ENCODE results near the gene KIRREL3.

The KIRREL3 gene

DNA sequence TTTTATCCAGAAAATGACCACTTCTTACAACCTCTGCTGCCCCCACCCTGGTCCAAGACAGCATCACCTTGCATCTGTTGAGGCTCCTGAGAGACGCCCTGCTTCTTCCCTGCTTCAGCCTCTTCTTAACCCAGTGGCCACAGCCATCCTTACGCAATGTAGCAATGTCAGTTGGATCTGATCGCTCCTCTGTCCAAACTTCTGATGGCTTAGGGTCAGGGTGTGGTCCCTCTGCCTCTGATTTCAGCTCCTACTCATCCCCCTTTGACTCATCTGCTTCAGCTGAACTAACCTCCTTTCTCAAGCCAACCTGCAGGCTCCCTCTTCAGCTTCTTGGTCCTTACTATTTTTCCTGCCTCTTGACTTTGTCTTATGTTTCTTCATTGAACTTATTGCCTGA lies 280.8 kb downstream of the KIRREL3 start:
- in situ Hi-C loops (cut with HindIII; ENCODE audit: low pct_ligation_motif_present, low pct_unique_long_range_greater_than_20kb, low sequenced_read_pairs) = no loop called here
- no peak for DNase-seq

DNA sequence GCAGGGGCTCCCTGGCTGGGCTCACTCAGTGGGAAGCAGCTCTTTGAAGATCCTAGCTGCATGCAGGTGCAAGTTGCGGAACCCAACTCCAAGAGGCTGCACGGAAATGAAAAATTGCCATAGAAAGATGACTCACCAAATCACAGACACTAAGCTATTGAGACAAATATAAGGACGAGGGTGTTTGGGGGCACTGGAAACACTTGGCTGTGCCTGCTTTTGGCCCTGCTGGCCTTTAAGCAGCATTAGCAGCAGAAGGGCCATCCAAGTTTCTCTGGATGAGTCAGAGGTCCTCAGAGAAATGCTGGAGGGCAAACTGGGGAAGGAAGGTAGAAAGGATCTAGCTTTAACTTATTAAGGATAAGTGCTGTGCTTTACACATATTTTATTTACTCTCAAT lies 282.3 kb downstream of the KIRREL3 start:
- DNase-seq = peak; percentile 25
- in situ Hi-C loops (cut with HindIII; ENCODE audit: low pct_ligation_motif_present, low pct_unique_long_range_greater_than_20kb, low sequenced_read_pairs) = no loop called here

DNA sequence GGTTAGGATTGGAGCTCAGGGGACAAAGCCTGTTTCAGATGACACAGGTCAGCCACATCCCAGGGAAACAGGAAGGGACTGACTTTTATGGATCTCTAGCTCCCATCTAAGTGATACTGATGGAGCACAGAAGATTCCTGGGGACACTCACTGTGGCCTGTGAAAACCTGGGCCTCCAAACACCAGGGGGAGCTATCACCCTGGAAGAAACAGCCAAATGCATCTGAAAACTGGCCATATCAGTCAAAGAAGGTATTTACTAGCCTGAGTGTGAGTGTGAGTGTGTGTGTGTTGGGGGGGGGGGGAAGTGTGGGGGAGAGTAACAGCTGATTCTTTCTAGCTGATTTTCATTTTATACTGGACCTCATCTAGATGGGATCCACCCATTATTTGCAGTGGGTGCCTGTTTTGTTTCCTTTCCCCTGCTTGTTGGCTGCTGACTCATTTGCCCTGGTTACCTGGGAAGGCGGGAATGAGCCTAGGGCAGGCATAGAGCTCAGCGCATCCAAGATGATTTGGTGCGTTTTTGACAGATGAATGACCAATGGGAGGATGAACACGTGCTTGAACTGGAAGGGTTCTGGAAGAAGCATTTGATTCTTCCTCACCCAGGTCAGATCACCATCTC lies 284.0 kb downstream of the KIRREL3 start:
- in situ Hi-C loops (cut with HindIII; ENCODE audit: low pct_ligation_motif_present, low pct_unique_long_range_greater_than_20kb, low sequenced_read_pairs) = no loop called here
- peak; percentile 48 for DNase-seq

DNA sequence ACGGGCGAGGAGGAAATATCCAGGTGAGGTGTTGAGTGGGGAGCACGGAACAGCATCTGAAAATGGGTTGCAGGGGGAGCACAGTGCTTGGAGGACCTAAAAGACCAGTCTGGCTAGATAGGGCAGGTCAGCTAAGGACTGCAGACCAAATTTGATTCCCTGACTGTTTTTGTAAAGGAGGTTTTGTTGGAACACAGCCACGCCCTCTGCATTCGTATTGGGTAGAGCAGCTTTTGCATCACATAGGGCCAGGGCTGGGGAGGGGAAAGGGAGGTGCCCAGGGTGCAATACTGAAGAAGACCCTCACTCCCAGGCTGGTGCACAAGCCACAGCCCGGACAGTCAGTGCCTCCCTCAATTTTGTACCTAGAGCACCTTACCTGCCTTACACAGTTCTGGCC lies 286.8 kb downstream of the KIRREL3 start:
- no peak for DNase-seq
- in situ Hi-C loops (cut with HindIII; ENCODE audit: low pct_ligation_motif_present, low pct_unique_long_range_greater_than_20kb, low sequenced_read_pairs) = no loop called here

DNA sequence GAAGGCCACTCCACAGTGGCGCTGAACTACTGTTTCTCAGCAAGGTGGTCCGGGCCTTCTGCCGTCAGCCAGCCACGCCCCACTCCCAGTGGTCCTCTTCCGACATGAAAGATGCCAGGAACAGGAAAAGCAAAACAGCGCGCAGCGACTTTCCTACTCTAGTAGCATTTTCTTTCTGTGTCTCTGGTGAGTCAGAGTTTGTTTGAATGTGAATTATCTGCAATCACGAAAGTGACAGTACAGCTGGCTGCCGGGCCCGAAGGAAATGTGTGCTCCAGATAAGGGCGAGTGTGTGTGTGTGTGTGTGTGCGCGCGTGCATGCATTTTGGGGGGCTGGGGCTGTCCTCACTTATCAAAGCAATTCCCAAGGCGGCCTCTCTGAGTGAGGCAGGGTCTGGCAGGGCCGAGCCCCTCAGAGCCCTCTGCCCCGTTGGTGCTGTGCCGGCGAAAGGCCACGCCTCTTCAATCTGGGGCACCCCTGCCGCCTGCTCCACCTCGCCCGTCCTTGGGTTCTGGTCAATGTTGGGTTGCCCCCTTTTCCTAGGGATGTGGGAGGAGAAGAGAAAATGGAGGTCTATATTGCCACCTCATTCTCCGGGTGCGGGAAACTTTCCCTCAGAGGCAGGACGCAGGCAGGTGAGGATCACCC lies 288.5 kb downstream of the KIRREL3 start:
- in situ Hi-C loops (cut with HindIII; ENCODE audit: low pct_ligation_motif_present, low pct_unique_long_range_greater_than_20kb, low sequenced_read_pairs) = no loop called here
- no peak for DNase-seq

DNA sequence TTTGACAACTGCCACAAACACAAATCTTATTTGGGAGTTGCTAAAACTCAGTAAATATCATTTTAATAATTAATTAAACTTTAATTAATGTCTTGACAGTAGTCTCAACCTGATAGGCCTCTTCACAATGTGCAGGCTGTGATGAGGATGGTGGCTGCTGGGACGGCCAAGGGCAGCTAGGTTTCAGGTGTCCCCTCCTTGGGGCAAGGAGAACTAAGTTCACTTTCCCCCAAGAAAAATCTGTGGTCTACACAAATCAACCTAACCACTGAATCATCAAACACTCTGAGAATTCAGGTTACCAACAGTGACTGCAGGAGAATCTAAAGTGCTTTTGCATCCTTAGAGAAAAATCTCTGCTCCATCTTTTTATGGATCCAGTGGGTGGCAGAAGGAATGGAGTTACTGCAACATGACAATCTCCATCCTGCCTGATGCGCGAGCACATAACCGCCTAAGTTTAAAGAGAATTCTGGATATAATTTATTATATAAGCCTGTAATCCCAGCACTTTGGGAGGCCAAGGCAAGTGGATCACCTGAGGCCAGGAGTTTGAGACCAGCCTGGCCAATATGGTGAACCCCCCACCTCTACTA lies 289.7 kb downstream of the KIRREL3 start:
- in situ Hi-C loops (cut with HindIII; ENCODE audit: low pct_ligation_motif_present, low pct_unique_long_range_greater_than_20kb, low sequenced_read_pairs) = no loop called here
- DNase-seq = no peak

DNA sequence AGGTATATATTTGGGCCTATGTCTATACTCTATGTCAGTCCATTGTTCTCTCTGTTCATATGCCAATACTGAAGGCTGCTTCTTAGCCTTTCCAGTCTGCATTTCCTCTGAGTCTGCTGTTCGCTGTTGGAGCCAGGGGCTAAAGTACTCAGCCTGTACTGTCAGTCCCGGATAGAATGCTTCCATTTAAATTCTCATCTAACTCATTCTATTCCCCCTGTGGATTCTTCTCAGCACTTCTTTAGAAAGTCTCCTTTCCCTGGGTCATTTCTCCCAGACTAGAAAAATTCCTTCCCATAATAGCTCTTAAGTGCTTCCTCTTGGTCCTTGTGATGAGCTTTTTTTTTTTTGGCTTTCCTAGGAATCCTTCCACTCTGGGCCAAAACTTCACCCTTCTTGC lies 293.1 kb downstream of the KIRREL3 start:
- no peak for DNase-seq
- in situ Hi-C loops (cut with HindIII; ENCODE audit: low pct_ligation_motif_present, low pct_unique_long_range_greater_than_20kb, low sequenced_read_pairs) = no loop called here

DNA sequence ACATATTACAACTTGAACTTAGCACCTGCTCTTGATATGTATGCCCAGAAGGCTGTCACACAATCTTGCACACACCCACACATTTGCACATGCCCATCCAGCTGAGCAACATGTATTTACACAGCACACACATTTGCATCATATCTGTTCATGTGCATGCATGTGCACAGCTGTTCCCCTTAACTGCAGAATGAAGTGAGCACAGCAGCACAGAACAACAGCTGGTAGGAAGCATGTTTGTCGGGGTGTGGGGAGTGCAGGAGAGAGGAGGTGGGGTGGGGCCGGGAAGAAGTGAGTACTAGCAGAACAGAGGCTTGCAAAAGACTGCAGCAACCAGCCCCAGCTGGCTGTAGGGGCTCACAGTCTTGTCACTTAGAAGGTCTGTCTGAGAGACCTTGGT lies 296.5 kb downstream of the KIRREL3 start:
- in situ Hi-C loops (cut with HindIII; ENCODE audit: low pct_ligation_motif_present, low pct_unique_long_range_greater_than_20kb, low sequenced_read_pairs) = no loop called here
- no peak for DNase-seq

DNA sequence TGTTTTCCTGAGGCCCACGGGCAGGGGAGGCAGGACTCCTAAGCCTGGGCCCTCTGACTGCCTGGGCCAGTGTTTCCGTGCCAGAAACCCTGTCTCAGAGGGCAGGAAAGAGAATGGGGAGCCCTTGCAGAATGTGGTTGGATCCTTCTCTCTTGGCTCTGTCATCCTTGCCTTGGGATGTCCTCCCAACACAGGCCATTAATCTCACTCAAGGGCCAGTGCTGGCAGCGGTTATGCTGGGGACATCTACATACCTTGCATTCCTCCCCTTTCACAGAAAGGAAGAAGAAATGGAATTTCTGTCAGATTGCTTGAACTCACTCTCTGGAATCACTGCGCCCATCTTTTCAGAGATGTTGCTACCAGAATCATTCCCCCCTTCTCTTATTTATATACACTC lies 296.9 kb downstream of the KIRREL3 start:
- no peak for DNase-seq
- in situ Hi-C loops (cut with HindIII; ENCODE audit: low pct_ligation_motif_present, low pct_unique_long_range_greater_than_20kb, low sequenced_read_pairs) = no loop called here

DNA sequence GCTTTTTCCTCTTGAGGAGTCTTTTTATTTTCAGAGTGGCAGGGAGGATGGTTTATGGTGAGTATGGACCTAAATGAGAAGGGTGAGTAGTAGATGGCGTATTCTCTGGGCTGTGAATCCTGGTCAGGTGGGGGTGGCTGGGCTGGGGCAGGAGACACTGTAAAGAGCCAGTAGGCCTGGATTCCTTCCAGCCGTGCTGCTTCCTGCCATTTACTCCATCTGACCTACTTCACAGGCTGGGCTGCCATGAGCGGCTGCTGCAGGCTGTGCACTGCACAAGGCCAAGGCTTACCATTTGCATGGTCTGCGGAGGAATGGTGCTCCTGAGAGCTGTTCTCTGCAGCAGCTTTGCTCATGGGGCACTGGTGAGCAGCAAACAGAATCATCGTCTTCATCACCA lies 297.6 kb downstream of the KIRREL3 start:
- no peak for DNase-seq
- in situ Hi-C loops (cut with HindIII; ENCODE audit: low pct_ligation_motif_present, low pct_unique_long_range_greater_than_20kb, low sequenced_read_pairs) = no loop called here

DNA sequence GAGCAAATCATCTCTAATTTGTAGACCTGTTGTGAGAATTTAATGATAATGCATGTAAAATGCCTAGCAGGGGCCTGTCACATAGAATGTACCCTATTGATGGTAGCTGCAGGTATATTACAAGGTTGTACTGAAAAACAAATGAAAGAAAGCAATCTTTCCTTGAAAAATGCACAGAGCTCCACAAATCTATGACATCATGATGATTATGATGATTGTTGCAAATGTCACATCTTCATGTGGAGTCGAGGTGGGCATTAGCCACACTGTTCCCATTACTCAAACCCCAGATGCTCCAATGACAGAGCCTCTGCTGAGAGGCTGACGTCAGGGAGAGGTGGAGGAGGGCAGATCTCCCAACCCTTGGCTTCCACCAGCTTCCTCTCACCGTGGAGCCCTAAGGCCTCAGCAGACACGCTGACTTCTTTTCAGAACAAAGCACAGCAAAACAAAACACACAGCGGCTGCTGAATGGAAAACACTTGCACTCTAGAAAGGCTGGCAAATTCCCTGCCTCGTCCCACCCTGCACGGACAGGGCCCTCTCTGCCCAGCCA lies 298.3 kb downstream of the KIRREL3 start:
- no peak for DNase-seq
- in situ Hi-C loops (cut with HindIII; ENCODE audit: low pct_ligation_motif_present, low pct_unique_long_range_greater_than_20kb, low sequenced_read_pairs) = no loop called here

DNA sequence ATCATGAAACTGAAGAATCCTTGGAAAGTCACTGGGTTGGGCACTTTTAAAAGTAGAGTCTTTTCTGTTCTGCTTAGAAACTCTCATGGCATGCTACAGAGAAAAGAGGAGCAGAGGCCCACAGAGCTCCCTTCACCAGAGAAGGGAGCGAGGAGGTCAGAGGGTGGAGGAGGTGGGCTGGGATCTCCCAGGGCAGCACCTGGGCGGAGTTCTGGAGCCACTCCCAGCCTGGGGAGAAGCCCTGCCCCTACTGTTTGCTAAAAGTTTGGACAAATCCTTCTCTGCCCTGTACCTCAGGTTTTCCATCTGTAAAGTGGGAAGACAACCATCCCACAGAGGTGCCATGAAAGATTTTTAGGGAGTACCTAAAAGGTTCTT lies 299.1 kb downstream of the KIRREL3 start:
- DNase-seq = no peak
- in situ Hi-C loops (cut with HindIII; ENCODE audit: low pct_ligation_motif_present, low pct_unique_long_range_greater_than_20kb, low sequenced_read_pairs) = no loop called here

DNA sequence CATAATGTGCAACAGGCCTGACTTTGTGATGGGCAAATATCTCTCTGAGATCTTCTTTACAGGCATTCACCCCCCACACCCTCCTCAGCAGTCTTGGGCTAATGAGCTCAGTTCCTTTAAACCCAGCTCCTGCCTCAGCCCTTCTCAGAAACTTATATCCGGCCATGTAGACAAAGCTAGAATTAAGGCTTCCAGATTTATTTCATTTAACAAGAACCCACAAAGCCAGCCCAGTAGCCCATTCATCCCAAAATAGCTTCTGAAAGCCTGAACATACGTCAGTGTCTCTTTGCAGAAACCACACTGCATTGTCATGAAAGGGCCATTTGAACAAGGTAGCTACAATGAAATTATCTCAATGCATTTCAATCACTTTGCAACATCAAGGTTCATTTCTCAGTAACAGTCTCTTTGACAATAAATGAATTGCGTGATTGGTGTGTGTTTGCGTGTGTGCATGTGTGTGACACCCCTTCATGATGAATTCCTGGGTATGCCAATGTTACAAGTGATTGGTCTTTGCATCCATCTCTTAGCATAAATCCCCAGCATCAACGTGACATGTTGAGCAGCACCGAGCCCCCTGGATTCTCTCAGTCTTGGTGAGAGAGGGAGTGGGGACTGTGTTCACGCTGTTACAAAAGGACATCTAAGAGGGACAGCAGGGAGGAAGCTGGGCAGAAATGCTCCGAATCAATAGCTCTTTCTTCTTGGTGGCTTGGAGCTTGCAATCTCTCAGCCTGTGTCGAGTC lies 299.6 kb downstream of the KIRREL3 start:
- no peak for DNase-seq
- in situ Hi-C loops (cut with HindIII; ENCODE audit: low pct_ligation_motif_present, low pct_unique_long_range_greater_than_20kb, low sequenced_read_pairs) = no loop called here

DNA sequence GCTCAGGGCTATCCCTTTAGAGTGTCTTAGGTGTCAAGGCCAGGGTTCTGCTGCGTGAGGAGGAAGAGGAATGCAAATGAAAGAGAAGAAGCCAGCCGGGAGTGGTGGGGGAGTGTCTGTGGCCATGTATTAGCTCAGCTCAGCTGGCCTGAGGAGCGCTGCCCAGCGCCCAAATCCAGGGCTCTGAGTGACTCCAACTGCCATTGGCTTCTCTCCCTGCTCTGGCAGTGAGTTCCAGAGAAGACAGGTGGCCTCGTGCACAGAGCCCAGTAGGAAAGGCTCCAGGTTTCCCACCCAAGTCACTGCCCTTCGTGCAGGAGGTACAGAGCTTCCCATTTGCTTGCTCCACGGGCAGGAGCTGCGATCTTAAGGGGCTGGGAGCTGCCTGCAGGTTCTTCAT lies 302.0 kb downstream of the KIRREL3 start:
- in situ Hi-C loops (cut with HindIII; ENCODE audit: low pct_ligation_motif_present, low pct_unique_long_range_greater_than_20kb, low sequenced_read_pairs) = no loop called here
- no peak for DNase-seq

DNA sequence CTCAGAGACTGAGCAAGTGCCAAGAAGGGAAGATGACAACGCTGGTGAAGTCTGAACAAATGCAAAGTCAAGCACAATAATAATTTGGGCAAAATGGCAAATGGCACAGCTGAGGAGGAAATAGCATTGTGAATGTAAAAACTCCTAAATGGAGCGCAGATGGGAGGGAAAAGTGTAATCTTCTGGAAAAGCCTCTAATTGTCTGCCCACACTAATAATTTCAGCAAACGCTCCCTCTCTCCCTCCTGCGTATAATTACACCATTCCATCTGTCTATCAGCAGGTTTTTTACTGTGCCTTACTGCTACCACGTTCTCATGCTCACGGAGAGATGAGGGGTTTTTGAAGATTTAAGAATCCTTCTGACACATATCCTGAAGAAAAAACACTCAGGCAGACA lies 302.6 kb downstream of the KIRREL3 start:
- in situ Hi-C loops (cut with HindIII; ENCODE audit: low pct_ligation_motif_present, low pct_unique_long_range_greater_than_20kb, low sequenced_read_pairs) = no loop called here
- no peak for DNase-seq

DNA sequence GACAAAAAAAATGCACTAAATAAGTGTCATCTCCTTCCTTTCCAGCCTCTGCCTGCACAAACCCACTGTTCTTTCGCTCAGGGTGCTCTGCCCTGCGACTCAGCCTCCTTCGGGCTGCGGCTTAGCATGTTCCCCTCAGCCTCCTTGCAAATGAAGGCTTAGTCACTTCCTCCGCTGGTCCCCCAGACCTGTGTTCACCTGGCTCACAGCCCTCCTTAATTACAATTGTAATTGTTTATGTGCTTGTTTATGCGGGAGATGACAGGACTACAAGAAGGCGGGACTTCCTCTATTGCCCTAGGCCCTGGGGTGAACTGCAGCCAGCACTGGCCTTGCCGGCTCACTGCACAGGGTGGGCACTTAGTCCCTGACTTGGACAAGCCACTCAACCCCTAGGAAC lies 303.6 kb downstream of the KIRREL3 start:
- no peak for DNase-seq
- in situ Hi-C loops (cut with HindIII; ENCODE audit: low pct_ligation_motif_present, low pct_unique_long_range_greater_than_20kb, low sequenced_read_pairs) = no loop called here

DNA sequence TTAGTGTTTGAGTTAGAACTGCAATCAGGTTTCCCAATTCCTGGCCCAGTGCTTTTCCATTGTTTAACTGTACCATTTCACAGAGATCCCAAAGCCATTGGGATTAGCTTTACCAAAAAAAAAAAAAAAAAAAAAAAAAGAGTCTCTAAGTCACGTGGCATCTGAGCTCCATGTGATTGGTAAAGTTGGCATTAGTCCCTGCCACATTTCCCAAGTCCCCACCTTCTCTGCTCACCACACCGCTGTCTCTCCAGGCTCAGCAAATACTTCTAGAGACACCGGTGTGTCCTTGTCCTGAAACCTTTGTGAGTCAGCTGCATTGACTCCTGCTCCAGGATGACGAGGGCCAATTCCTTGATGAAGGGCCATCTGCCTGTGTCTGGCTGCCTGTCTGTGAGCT lies 305.3 kb downstream of the KIRREL3 start:
- DNase-seq = no peak
- in situ Hi-C loops (cut with HindIII; ENCODE audit: low pct_ligation_motif_present, low pct_unique_long_range_greater_than_20kb, low sequenced_read_pairs) = no loop called here

DNA sequence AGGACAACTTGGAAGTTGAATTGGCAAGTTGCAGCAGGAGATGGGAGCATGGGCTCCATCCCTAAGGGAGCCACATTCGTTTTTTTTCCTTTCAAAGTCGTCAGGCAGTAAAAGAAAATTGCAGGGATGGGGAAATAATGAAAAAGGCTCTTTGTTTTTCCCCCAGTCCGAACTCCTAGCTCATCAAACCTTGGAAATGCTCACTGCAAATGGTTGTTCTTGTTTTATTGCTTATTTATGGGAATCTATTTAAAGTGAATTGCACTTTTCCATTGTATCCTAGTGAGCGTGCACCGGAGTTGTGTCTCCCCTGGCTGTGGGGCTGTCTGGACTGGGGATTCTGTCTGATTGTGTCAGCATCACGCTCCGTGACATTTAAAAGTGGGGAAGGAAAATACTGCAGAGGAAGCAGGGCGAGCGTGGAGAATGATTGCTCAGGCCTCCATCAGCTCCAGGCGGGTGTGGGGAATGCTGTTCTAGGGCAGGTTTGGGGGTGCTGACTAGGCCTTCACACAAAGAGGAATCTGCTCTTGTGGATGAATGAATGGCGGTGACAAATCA lies 306.4 kb downstream of the KIRREL3 start:
- in situ Hi-C loops (cut with HindIII; ENCODE audit: low pct_ligation_motif_present, low pct_unique_long_range_greater_than_20kb, low sequenced_read_pairs) = no loop called here

DNA sequence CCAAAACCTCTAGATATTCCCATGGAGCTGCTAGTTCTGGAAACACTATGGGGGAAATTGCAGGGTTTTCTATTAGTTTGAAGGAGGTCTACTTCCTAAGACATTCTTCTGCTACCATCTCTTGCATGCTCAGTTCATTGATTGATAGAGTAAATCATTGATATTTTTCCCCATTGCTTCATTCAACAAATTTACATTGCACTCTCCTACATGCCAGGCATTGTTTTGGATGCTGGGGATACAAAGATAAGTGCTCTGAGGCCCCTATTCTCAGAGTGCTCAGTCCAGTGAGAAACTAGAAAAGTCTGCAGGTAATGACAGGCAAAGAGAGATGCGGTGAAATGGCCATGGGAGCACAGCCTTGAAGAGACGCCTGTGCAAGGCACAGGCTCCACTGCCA lies 313.1 kb downstream of the KIRREL3 start:
- no peak for DNase-seq
- in situ Hi-C loops (cut with HindIII; ENCODE audit: low pct_ligation_motif_present, low pct_unique_long_range_greater_than_20kb, low sequenced_read_pairs) = no loop called here

More for the DNA sequence above, 306.4 kb downstream of the KIRREL3 start:
- DNase-seq = no peak
